ENCODE measurements around the gene INTS12. TPM values are rescaled to one million over a fixed set of nuclear protein-coding genes. Genes with fewer than 3 reads are reported as not detected.
"Not testable (repeated sequence)": the region's sequence is repeated elsewhere in the genome, so short reads cannot be mapped to it uniquely, and the experiment has no call there.

The INTS12 gene
- 19.1 TPM for total RNA-seq

- ATAC-seq (peak; percentile 99), DNase-seq (ENCODE audit: low spot score) (peak; percentile 95)
- intact Hi-C loops (cut with DNase I), result no loop called here
These were observed at the start of gene INTS12, which contains the start of gene GSTCD for GRCh38 chr4:105708181-105709080. INTS12 (minus strand) TSS chr4:105708689; CDS start chr4:105700005, 8,684 bp downstream. GSTCD (plus strand) TSS chr4:105708784; CDS start chr4:105717614, 8,830 bp downstream.

GRCh38 chr4:105755375-105755774 lies 46.9 kb upstream of the INTS12 start:
- intact Hi-C loops (cut with DNase I), result no loop called here
- DNase-seq (ENCODE audit: low spot score) (no peak), ATAC-seq (no peak)

- intact Hi-C loops (cut with DNase I), result no loop called here
- DNase-seq (ENCODE audit: low spot score) (no peak), ATAC-seq (no peak)
These were observed 44.9 kb upstream of the INTS12 start for GRCh38 chr4:105753361-105753760.

GRCh38 chr4:105751718-105752299 lies 43.3 kb upstream of the INTS12 start:
- no peak for ATAC-seq
- no peak for DNase-seq (ENCODE audit: low spot score)
- intact Hi-C loops (cut with DNase I), result no loop called here

- intact Hi-C loops (cut with DNase I), result no loop called here
- no peak for DNase-seq (ENCODE audit: low spot score)
These were observed 39.7 kb upstream of the INTS12 start for GRCh38 chr4:105748222-105748621.

GRCh38 chr4:105741548-105741947 lies 33.1 kb upstream of the INTS12 start:
- ATAC-seq (no peak), DNase-seq (ENCODE audit: low spot score) (no peak)
- intact Hi-C loops (cut with DNase I), result no loop called here

More at GRCh38 chr4:105748222-105748621, 39.7 kb upstream of the INTS12 start:
- ATAC-seq, result no peak

GRCh38 chr4:105735217-105735616 lies 26.7 kb upstream of the INTS12 start:
- intact Hi-C loops (cut with DNase I); ATAC-seq; DNase-seq (ENCODE audit: low spot score): not testable (repeated sequence)

- not testable (repeated sequence) for DNase-seq (ENCODE audit: low spot score); ATAC-seq
- intact Hi-C loops (cut with DNase I), result loop anchor here (10.0 kb wide), 1 partner anchor 1955 kb away; no protein-coding TSS in a partner anchor
These were observed 21.4 kb upstream of the INTS12 start for GRCh38 chr4:105729895-105730294.

GRCh38 chr4:105725623-105726022 lies 17.1 kb upstream of the INTS12 start:
- no peak for ATAC-seq
- intact Hi-C loops (cut with DNase I), result loop anchor here (10.0 kb wide), 1 partner anchor 1959 kb away; no protein-coding TSS in a partner anchor

GRCh38 chr4:105719204-105719603 lies 10.7 kb upstream of the INTS12 start:
- ATAC-seq (no peak), DNase-seq (ENCODE audit: low spot score) (no peak)
- intact Hi-C loops (cut with DNase I), result no loop called here

More at GRCh38 chr4:105725623-105726022, 17.1 kb upstream of the INTS12 start:
- no peak for DNase-seq (ENCODE audit: low spot score)

GRCh38 chr4:105715692-105716278 lies 7.3 kb upstream of the INTS12 start:
- DNase-seq (ENCODE audit: low spot score) (no peak), ATAC-seq (peak; percentile 39)
- intact Hi-C loops (cut with DNase I), result no loop called here

- no peak for DNase-seq (ENCODE audit: low spot score)
- intact Hi-C loops (cut with DNase I), result no loop called here
- ATAC-seq, result no peak
These were observed 6.4 kb upstream of the INTS12 start for GRCh38 chr4:105714932-105715331.

GRCh38 chr4:105714071-105714521 lies 5.6 kb upstream of the INTS12 start:
- DNase-seq (ENCODE audit: low spot score) (no peak), ATAC-seq (peak; percentile 26)
- intact Hi-C loops (cut with DNase I), result no loop called here

- intact Hi-C loops (cut with DNase I), result no loop called here
- ATAC-seq, result no peak
- no peak for DNase-seq (ENCODE audit: low spot score)
These were observed 4.3 kb upstream of the INTS12 start for GRCh38 chr4:105712766-105713165.

- DNase-seq (ENCODE audit: low spot score) (no peak), ATAC-seq (no peak)
- intact Hi-C loops (cut with DNase I), result no loop called here
These were observed 2.2 kb upstream of the INTS12 start for GRCh38 chr4:105710678-105711077.

- ATAC-seq, result no peak
- no peak for DNase-seq (ENCODE audit: low spot score)
- intact Hi-C loops (cut with DNase I), result no loop called here
These were observed 1.6 kb upstream of the INTS12 start for GRCh38 chr4:105710012-105710600.

GRCh38 chr4:105709081-105709450 lies 577 bp upstream of the INTS12 start:
- intact Hi-C loops (cut with DNase I), result no loop called here
- DNase-seq (ENCODE audit: low spot score) (no peak), ATAC-seq (peak; percentile 36)

GRCh38 chr4:105707782-105708180 lies 708 bp downstream of the INTS12 start:
- ATAC-seq (no peak), DNase-seq (ENCODE audit: low spot score) (no peak)
- intact Hi-C loops (cut with DNase I), result no loop called here

GRCh38 chr4:105698607-105699006 lies 9.9 kb downstream of the INTS12 start:
- intact Hi-C loops (cut with DNase I), result no loop called here
- ATAC-seq (no peak), DNase-seq (ENCODE audit: low spot score) (no peak)
